Transverse colon (tissue), 4 donors: ENCODE measurements around the gene KIF1B. TPM values are rescaled to one million over a fixed set of nuclear protein-coding genes. Genes with fewer than 3 reads are reported as not detected.

ENCODE experiments used
- DNase-seq: peaks from one replicate; pipeline ENCODE4 v3.0.0-alpha.2; 2019
- H3K27ac ChIP-seq, 4 donors: fragments of 200-600 bp; sonication (generic); 2 replicates each; pipeline ENCODE4 v1.5.1; 2016 to 2018; ENCODE audit warnings: inconsistent platforms in 4 of 4
- H3K27me3 ChIP-seq: fragments of 200-600 bp; sonication (generic); 2 replicates; pipeline ENCODE4 v1.5.1; 2017; ENCODE audit warnings: inconsistent platforms
- H3K36me3 ChIP-seq, 4 donors: fragments of 200-600 bp; sonication (generic); 2 replicates each; pipeline ENCODE4 v1.5.1; 2017 to 2019; ENCODE audit warnings: inconsistent platforms in 4 of 4
- H3K4me1 ChIP-seq, 4 donors: fragments of 200-600 bp; sonication (generic); 2 replicates each; pipeline ENCODE4 v1.5.1; 2017 to 2020; ENCODE audit warnings: inconsistent platforms in 4 of 4
- H3K4me3 ChIP-seq, 4 donors: fragments of 200-600 bp; sonication (generic); 1 replicate in 1 of 4; 2 replicates in 3 of 4; pipeline versions ENCODE4 v1.5.1 to v1.6.1; 2017 to 2019; ENCODE audit warnings: inconsistent platforms in 4 of 4
- H3K9me3 ChIP-seq, 2 donors: fragments of 200-600 bp; sonication (generic); 2 replicates each; pipeline ENCODE4 v1.5.1; 2017 to 2019; ENCODE audit warnings: inconsistent platforms in 2 of 2
- EP300 ChIP-seq: sonication (generic); formaldehyde crosslinking; IDR thresholded peaks from one replicate; pipeline ENCODE4 v1.6.1; 2017; ENCODE audit warnings: antibody characterized with exemption, low read depth
- POLR2A ChIP-seq: fragments of 450-650 bp; IDR thresholded peaks from one replicate; pipeline ENCODE4 v1.6.1; 2016; ENCODE audit warnings: antibody characterized with exemption, mild to moderate bottlenecking, moderate library complexity
- POLR2AphosphoS5 ChIP-seq, 3 donors: sonication (generic); formaldehyde crosslinking; IDR thresholded peaks; one replicate each; pipeline ENCODE4 v1.6.1; 2016; ENCODE audit warnings: antibody characterized with exemption in 3 of 3
- WGBS, 2 donors: methylation state at CpG; one replicate each; pipeline ENCODE4 v1.1.5; 2018; ENCODE audit warnings: low coverage in 1 of 2; 5-methylcytosine and 5-hydroxymethylcytosine counted together
- in situ Hi-C, 4 donors: fragments of 200-750 bp; cut with MboI; loops; one replicate each; pipeline versions ENCODE4 v1.15.0 to v1.15.1; 2017; ENCODE audit warnings: low sequenced_read_pairs in 3 of 4, low pct_ligation_motif_present in 1 of 4, low pct_unique_long_range_greater_than_20kb in 1 of 4
- intact Hi-C: fragments of 100-400 bp; cut with DNase I; formaldehyde crosslinking; loops from one replicate; pipeline ENCODE4 v1.15.1; 2023; ENCODE audit warnings: low total_unique reads
- small RNA-seq, 4 donors: library from RNA; depleted of rRNA; stranded (forward); fragments of <200 nt; gene quantifications; one replicate each; pipeline ENCODE3, GENCODE V24; 2016
- total RNA-seq, 4 donors: library from RNA; depleted of rRNA; stranded (reverse); fragments of >200 nt; gene quantifications; one replicate each; pipeline ENCODE4 v1.1.0, GENCODE V29; 2016
- TF ChIP-seq, protein P1 (sequence below), 5 experiments: fragments of 200-600 bp in 3 of 5; fragments of 450-650 bp in 2 of 5; sonication (generic) in 3 of 5; IDR thresholded peaks; 1 replicate in 2 of 5; 2 replicates in 3 of 5; pipeline ENCODE4 v1.5.1; 2016 to 2017; ENCODE audit warnings: antibody characterized with exemption in 5 of 5, inconsistent platforms in 3 of 5, mild to moderate bottlenecking in 2 of 5, moderate library complexity in 1 of 5

KIF1B gene
- total RNA-seq, 4 donors from 2014 or later: 50.9 to 87.9 (median 71.4) TPM

DNA sequence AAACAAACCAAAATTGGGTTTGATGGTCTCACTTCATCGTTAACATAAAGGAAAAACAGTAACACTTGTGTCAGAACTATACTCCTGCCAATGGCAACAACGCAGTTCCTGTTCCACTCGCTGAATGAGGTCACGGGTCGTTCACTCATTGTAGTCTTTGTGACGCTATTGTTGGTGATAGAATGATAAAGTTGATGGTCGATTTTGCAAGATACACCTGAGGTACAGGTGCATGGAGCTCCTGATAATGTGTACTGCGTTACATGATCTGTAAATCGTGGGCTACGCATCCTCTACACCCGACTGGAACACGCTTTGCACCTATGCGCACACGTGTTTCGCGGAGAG lies 219.5 kb downstream of the KIF1B start:
- peak; percentile 24 for DNase-seq
- intact Hi-C loops (loop anchor here (2.0 to 5.0 kb wide), 2 partner anchors 53 to 65 kb away; no protein-coding TSS in a partner anchor), in situ Hi-C loops (loop anchor here in 1 of 4 donors (10.0 kb wide), 2 partner anchors 55 to 65 kb away; no protein-coding TSS in a partner anchor)
- H3K27me3 ChIP-seq: no peaks in the 10 kb centered on the region
- H3K27ac ChIP-seq: peak overlapping the region; percentile 78 to 85 (median 82)
- no peaks in the 10 kb centered on the region for H3K36me3 ChIP-seq
- H3K9me3 ChIP-seq: no peaks in the 10 kb centered on the region
- peak overlapping the region; percentile 8 to 85 (median 68) for H3K4me3 ChIP-seq
- WGBS, 2 donors: 12 to 27% methylated on average over 3 to 16 of the region's 16 CpGs
- TF ChIP-seq EP300 (no peak), POLR2AphosphoS5 (IDR thresholded peaks at IDR 0.05) (no peak), POLR2A (no peak)
- TF ChIP-seq, protein P1, sequence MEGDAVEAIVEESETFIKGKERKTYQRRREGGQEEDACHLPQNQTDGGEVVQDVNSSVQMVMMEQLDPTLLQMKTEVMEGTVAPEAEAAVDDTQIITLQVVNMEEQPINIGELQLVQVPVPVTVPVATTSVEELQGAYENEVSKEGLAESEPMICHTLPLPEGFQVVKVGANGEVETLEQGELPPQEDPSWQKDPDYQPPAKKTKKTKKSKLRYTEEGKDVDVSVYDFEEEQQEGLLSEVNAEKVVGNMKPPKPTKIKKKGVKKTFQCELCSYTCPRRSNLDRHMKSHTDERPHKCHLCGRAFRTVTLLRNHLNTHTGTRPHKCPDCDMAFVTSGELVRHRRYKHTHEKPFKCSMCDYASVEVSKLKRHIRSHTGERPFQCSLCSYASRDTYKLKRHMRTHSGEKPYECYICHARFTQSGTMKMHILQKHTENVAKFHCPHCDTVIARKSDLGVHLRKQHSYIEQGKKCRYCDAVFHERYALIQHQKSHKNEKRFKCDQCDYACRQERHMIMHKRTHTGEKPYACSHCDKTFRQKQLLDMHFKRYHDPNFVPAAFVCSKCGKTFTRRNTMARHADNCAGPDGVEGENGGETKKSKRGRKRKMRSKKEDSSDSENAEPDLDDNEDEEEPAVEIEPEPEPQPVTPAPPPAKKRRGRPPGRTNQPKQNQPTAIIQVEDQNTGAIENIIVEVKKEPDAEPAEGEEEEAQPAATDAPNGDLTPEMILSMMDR (IDR thresholded peaks at IDR 0.05): no peak
- peaks cover 0 to 19% (median 14%) of the 10 kb centered on the region in 4 donors for H3K4me1 ChIP-seq

DNA sequence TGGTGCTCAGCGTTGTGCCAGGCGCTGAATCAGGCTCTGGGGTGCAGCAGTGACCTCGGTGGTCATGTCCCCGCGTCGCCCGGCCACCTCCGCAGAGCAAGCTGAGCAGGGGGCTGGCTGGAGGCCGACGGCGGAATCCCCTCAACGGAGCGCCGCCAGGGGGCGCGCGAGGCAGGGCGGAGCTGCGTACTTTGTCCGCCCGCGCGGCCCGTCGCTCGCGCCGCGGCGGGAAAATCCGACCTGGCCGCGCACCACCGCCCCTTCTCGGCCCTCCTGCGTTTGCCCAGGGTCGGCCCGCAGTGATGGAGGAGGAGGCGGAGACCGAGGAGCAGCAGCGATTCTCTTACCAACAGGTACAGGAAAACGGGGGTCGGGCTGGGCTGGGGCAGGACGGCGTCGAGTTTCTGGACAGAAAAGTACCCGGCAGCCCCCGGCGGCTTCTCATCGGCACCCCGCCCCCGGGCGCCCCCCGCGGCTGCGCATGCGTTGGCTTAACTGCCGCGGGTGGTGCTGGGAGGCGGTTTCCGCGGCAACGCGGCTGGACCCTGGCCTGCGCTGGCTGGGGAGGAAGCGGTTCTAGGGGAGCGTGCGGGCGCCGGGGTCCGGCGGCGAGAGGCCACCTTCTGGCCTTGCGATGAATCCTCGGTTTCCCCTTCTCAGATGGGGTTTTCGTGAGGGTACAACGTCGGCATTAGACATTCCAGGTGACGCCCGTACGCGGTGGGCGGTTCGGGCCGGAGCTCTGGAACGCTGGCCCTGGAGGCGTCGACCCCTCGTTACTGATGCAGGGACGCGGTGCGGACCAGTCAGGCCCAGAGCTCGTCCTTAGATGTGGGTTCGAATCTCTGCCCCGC lies 220.1 kb downstream of the KIF1B start, which contains the start of gene CENPS:
TSS of gene CENPS (plus strand) at position 218 of the 854 bp plus-strand sequence. CDS start at position 303, 85 bp downstream.
- Histone ChIP-seq H3K36me3 (no peaks in the 10 kb centered on the region), H3K27ac (peak within 1 kb of the TSS; percentile 78 to 85 (median 82)), H3K9me3 (no peaks in the 10 kb centered on the region), H3K4me3 (peak within 1 kb of the TSS; percentile 52 to 85 (median 68)), H3K27me3 (no peaks in the 10 kb centered on the region), H3K4me1 (peaks cover 0 to 19% (median 14%) of the 10 kb centered on the region in 4 donors)
- 1% methylated on average over 93 of the region's 95 CpGs; no CpG with 5 or more reads in 1 of the 2 donors for WGBS, 2 donors
- no peak for TF ChIP-seq EP300
- peak; percentile 37 for TF ChIP-seq POLR2A
- peak; percentile 9 to 43 (median 23) for TF ChIP-seq POLR2AphosphoS5 (IDR thresholded peaks at IDR 0.05)
- TF ChIP-seq, protein P1 (IDR thresholded peaks at IDR 0.05): peak; percentile 94 to 99 (median 98)
- intact Hi-C loops: loop anchor here (2.0 kb wide), 1 partner anchor 64 kb away; no protein-coding TSS in a partner anchor
- DNase-seq: peak; percentile 95
- in situ Hi-C loops: loop anchor here in 1 of 4 donors (10.0 kb wide), 1 partner anchor 64 kb away; no protein-coding TSS in a partner anchor

Small RNA genes lying within 50 kb of the gene (small RNA-seq; reads per million reads assigned to genes)
- gene MIR1273D: 0 reads per million in 4 donors
- 0 reads per million in 4 donors for gene RNU6-37P
- 0 reads per million in 4 donors for gene RNU6-828P

Other genes with a start within 250 kb of the KIF1B start
- 1 to 10 TPM in 2 of 4 donors, not detected in 2; 2.3 to 3.3 TPM for gene RBP7, start 213.3 kb upstream of the KIF1B start, total RNA-seq
- gene UBE4B, start 177.6 kb upstream of the KIF1B start, total RNA-seq: 100 to 1,000 TPM in 1 of 4 donors, 10 to 100 TPM in 3; 35.1 to 145 (median 78.7) TPM
- gene PGD, start 188.5 kb downstream of the KIF1B start, total RNA-seq: 10 to 100 TPM; 15.7 to 73.0 (median 66.1) TPM
- 1 to 10 TPM in 2 of 4 donors, not detected in 2; 6.8 to 8.2 TPM for gene CENPS, start 219.9 kb downstream of the KIF1B start, total RNA-seq
- gene CORT, start 239.5 kb downstream of the KIF1B start, total RNA-seq: 1 to 10 TPM in 3 of 4 donors, not detected in 1; 1.1 to 6.4 (median 2.6) TPM